NCI-H82 treated with DMSO at 0.1 percent for 48 hours (cell line): ENCODE results near the gene NLRP3.

Source experiments
- DNase-seq: peaks from one replicate; lab custom pipeline; 2025; ENCODE audit not compliant: unreplicated experiment; lab: John Stamatoyannopoulos, UW

The NLRP3 gene

GRCh38 chr1:247435759-247436147 lies 19.8 kb downstream of the NLRP3 start:
- no peak for DNase-seq

- DNase-seq: no peak
Observed at GRCh38 chr1:247437551-247438505, 21.9 kb downstream of the NLRP3 start.

- DNase-seq: no peak
Observed at GRCh38 chr1:247440001-247440620, 24.1 kb downstream of the NLRP3 start.

DNA sequence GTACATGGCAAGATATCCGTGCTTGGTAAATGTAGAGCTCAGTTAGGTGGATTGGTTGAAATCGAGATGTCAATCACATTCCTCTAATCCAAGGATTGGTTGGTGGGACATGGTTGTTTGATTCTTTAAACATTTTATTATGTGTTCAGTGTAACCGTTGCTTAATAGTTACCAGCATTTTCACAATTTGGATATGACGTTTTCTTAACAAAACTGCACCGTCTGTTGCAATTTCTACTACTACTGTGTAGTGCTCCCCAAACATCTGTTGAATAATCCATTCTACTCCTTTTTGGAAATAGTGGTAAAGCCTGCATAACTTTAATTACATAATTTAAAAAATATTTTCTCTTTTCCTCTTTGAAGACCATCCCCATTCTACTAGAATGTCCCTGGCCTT lies 25.6 kb downstream of the NLRP3 start:
- no peak for DNase-seq

DNA sequence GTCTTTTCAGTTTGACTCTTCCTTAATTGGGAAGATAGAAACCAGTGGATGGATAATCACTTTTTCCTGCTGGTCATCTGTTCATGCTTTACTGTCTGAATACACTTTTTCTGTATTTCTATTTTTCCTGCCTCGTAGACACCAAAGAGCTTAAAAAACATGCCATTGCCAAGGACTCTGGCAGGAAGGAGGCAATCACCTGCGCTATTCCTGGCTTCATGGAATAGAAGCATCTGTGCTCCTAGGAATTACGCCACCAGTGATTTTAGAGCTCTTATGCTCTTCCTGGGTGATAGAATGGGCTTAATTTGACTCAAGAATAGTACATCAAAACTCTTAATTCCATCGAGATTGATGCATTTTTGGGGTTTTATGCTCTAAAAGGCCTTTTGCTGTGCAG lies 26.2 kb downstream of the NLRP3 start:
- no peak for DNase-seq

DNA sequence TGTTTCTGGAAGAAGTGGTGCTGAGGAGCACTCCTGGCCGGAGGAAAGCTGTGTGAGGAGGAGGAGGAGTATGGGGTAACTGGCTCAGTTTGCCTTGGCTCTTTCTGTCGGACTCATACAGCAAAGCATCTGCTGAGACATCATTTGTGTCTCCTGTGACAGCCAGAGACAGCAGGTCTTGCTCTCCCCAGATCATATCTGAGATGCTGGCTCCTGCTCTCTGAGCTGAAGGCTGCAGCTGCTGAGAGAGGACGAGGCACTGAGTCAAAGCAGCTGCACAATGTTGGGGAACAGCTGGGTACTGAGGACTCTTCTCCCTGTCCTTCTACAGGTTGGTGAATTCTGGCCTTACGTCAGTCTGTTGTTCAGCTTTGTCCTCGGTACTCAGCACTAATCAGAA lies 27.7 kb downstream of the NLRP3 start:
- DNase-seq: no peak

GRCh38 chr1:247444571-247444970 lies 28.6 kb downstream of the NLRP3 start:
- DNase-seq: no peak

GRCh38 chr1:247445526-247446356 lies 29.8 kb downstream of the NLRP3 start:
- DNase-seq: no peak

GRCh38 chr1:247447162-247447909 lies 31.4 kb downstream of the NLRP3 start:
- no peak for DNase-seq

DNA sequence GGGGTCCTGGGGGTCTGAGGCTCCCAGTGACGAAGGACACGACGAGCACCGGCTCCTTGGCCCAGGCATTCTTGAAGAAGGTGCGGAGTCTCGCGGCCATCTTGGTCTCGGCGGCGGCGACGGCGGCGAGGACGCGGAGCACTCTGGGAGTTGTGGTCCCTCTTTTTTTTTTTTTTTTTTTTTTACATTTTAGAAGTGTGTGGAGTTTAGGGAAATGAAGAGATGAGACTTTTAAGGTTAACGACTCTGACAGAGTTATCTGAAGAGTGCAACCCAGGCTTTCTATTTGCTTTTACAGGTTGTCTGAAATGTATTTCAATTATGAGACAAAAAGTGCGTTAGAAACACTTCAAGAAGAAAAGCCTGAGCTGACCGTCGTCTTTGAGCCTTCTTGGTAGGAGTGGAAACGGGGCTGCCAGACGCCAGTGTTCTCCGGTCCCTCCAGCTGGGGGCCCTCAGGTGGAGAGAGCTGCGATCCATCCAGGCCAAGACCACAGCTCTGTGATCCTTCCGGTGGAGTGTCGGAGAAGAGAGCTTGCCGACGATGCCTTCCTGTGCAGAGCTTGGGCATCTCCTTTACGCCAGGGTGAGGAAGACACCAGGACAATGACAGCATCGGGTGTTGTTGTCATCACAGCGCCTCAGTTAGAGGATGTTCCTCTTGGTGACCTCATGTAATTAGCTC lies 32.3 kb downstream of the NLRP3 start:
- no peak for DNase-seq

GRCh38 chr1:247451388-247452010 lies 35.5 kb downstream of the NLRP3 start:
- no peak for DNase-seq

- DNase-seq: no peak
Observed at GRCh38 chr1:247452447-247453039, 36.6 kb downstream of the NLRP3 start.

DNA sequence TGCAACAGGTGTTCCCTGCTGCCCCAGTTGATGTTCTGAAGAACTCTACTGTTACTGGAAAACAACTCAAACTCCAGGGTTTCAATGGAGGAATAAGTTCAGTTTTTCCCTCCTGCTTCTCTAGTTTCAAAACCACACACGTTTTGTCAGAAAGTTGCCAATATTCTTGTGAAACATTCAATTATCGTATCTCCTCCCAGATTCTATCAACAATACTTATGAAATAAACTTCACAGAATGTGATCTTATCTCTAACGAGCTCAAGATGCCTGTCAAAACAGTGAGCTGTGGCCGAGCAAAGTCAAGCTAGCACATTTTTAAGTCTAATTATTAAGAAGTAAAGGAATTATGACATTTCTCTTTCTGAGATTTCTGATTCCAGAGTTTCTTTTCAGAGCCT lies 37.3 kb downstream of the NLRP3 start:
- DNase-seq: no peak

DNA sequence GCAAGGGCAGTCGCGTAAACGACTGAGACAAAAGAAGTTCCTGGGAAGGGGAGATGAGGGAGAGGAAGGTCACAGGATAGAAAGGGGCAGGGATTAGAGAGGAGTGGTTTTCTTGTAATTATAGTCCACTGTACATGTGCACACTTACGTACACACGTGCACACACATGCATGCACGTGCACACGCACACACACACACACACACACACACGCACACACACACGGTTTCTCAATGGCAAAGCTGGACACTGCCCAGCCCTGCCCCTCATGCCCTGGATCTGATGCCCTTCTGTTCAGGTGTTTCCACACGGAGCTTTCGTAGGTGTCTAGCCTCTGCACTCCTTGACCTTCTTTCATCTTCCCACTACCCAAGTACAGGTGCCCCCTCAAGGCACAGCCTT lies 38.0 kb downstream of the NLRP3 start:
- no peak for DNase-seq

- DNase-seq: no peak
Observed at GRCh38 chr1:247456021-247456420, 40.0 kb downstream of the NLRP3 start.

DNA sequence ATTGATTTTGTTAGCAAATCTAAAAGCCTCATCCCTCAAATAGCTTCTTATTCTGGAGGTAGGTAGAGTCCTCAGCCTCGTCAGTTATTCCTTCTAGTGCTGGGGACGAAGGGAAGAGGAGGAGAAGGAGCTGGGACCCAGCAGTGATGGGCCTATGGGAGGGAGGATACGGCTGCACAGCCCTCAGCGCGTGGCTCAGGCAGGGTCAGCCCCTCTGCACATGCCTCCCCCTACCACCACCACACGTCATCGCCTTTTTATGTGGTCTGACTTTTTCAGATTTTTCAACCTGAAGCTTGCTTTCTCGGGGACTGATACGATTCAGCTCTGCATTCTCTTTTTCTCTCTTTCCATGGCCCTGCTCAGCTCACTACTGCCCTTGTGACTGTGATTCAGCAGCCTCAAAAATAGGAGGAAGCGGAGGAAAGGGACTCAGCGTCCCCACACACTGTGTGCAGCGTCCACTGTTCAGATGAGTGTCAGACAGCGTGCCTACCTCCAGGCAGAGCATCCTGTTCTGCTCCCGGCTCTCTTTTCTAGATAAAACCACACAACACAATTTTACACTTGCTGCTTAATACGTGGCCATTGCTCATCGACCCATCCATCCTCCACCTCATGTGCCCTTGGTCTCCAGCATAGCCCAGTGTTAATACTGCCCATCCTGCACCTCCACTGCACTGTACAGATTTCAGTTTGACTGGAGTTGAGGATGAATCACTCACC lies 41.1 kb downstream of the NLRP3 start:
- DNase-seq: no peak

DNA sequence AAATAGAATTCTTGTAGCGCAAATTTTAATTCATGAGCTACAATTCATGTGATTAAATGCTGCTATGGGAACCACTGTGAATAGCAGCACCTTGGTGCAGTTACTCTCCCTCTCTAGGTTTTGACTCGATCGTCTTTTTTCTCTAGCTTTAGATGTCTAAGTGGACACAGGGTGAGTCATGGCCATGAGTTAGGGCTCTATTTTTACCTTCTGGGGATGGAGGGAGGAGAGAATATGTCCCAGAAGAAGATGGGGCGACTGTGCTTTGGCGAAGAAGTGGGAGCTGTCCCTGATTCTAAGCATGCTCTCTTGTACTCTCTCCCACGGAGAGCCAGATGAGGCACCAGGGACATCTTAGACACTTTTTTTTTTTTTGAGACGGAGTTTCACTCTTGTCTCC lies 43.5 kb downstream of the NLRP3 start:
- no peak for DNase-seq

DNA sequence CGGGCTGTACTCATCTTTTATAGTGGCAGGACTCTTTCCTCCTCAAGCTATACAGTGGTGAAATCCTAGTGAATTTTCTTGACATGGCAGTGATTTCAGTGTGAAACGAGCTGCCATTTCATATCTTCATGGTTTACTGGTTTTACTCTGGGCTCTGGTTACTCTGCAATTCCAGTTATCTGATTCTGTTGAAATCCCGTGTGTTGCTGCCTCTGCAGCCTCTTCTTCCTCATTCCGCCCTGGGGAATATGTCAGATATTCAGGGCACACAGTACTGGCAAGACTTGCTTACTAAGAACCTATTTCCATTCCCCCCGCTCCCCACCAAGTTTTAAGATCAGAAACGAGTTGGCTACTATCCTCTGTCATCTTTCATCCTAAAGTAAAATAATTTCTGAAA lies 49.8 kb downstream of the NLRP3 start:
- DNase-seq: no peak

DNA sequence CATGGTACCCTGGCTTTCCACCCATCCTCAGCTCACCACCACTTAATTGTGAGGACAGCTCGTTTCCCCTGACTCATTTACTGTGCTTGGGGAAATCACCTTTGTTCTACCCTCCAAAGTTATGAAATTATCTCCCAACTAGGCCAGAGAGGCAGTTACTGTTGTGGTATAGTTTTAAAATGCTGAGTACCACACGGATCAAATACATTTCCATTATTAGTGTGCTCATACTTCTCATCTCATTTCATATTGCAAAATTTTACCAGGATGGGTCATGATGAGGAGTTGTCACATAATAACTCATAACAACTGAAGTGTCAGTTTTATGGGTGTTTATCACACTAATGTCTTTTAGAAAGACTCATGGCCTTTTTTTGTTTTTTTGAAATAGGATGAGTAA lies 51.2 kb downstream of the NLRP3 start:
- DNase-seq: no peak
